Neural cell (in vitro differentiated cells): ENCODE measurements around the gene IBTK. TPM values are rescaled to one million over a fixed set of nuclear protein-coding genes. Genes with fewer than 3 reads are reported as not detected.

Experiments
- H2AFZ ChIP-seq: fragments of 200-600, 300-800 bp; sonication (generic), shearing (Covaris generic); 2 replicates; pipeline ENCODE4 v1.6.0; 2014; ENCODE audit warnings: low read depth, mild to moderate bottlenecking, antibody characterized with exemption, low read length, moderate library complexity
- H3F3A ChIP-seq: fragments of 200-600 bp; shearing (Covaris generic); 2 replicates; pipeline ENCODE4 v1.6.1; 2016; ENCODE audit warnings: mild to moderate bottlenecking, moderate library complexity, mixed read lengths, antibody characterized with exemption, low read length; ENCODE audit not compliant: insufficient read depth, poor library complexity, severe bottlenecking
- H3K27ac ChIP-seq: fragments of 200-600, 300-800 bp; sonication (generic), shearing (Covaris generic); 2 replicates; pipeline ENCODE4 v1.5.1; 2014; ENCODE audit warnings: mild to moderate bottlenecking, low read length, moderate library complexity
- H3K27me3 ChIP-seq: fragments of 300-800, 200-600 bp; sonication (generic), shearing (Covaris generic); 2 replicates; pipeline ENCODE4 v1.6.0; 2014; ENCODE audit warnings: mild to moderate bottlenecking, low read depth, low read length, moderate library complexity; ENCODE audit not compliant: insufficient read depth
- H3K36me3 ChIP-seq: fragments of 300-800, 200-600 bp; sonication (generic), shearing (Covaris generic); 2 replicates; pipeline ENCODE4 v1.5.1; 2014; ENCODE audit warnings: mild to moderate bottlenecking, antibody characterized with exemption, low read length, moderate library complexity; ENCODE audit not compliant: insufficient read depth
- H3K4me2 ChIP-seq: fragments of 300-800, 200-600 bp; sonication (generic), shearing (Covaris generic); 2 replicates; pipeline ENCODE4 v1.6.0; 2014; ENCODE audit warnings: mild to moderate bottlenecking, low read length
- H3K4me3 ChIP-seq: fragments of 300-800, 200-600 bp; sonication (generic), shearing (Covaris generic); 2 replicates; pipeline ENCODE4 v1.5.1; 2014; ENCODE audit warnings: mild to moderate bottlenecking, low read length, moderate library complexity
- H3K79me2 ChIP-seq: fragments of 200-600 bp; shearing (Covaris generic); replicated peaks from 2 replicates; pipeline ENCODE4 v1.6.0; 2014; ENCODE audit warnings: mild to moderate bottlenecking, low read length, moderate library complexity; ENCODE audit not compliant: insufficient read depth
- H3K9ac ChIP-seq: fragments of 300-800, 200-600 bp; sonication (generic), shearing (Covaris generic); 2 replicates; pipeline ENCODE4 v1.6.1; 2016; ENCODE audit warnings: mild to moderate bottlenecking, low read length, mixed read lengths
- H3K9me2 ChIP-seq: fragments of 200-600 bp; shearing (Covaris generic); 2 replicates; pipeline ENCODE4 v1.6.1; 2016; ENCODE audit warnings: mild to moderate bottlenecking, low read length, mixed read lengths; ENCODE audit not compliant: insufficient read depth
- H3K9me3 ChIP-seq: fragments of 200-600, 300-800 bp; sonication (generic), shearing (Covaris generic); 2 replicates; pipeline ENCODE4 v1.6.1; 2016; ENCODE audit warnings: mild to moderate bottlenecking, mixed run types, low read length, moderate library complexity, mixed read lengths
- H4K20me1 ChIP-seq: fragments of 200-600 bp; shearing (Covaris generic); 2 replicates; pipeline ENCODE4 v1.6.1; 2016; ENCODE audit warnings: mild to moderate bottlenecking, mixed run types; ENCODE audit not compliant: insufficient read depth
- CTCF ChIP-seq: fragments of 450-650 bp; IDR thresholded peaks from 2 replicates; pipeline ENCODE4 v1.5.1; 2014; ENCODE audit warnings: antibody characterized with exemption, mild to moderate bottlenecking, moderate library complexity; ENCODE audit not compliant: poor library complexity, severe bottlenecking
- EP300 ChIP-seq: fragments of 450-650 bp; conservative IDR thresholded peaks from 2 replicates; pipeline ENCODE4 v1.6.1; 2014; ENCODE audit warnings: antibody characterized with exemption, mild to moderate bottlenecking, moderate library complexity; ENCODE audit not compliant: poor library complexity, severe bottlenecking
- EZH2 ChIP-seq: fragments of 200-600, 300-800 bp; shearing (Covaris generic), sonication (generic); IDR thresholded peaks from 2 replicates; pipeline ENCODE4 v1.6.1; 2014; ENCODE audit warnings: antibody characterized with exemption, low read length, borderline replicate concordance, mild to moderate bottlenecking; ENCODE audit not compliant: insufficient read depth, poor library complexity, severe bottlenecking
- MXI1 ChIP-seq: fragments of 450-650 bp; conservative IDR thresholded peaks from 2 replicates; pipeline ENCODE4 v1.6.1; 2014; ENCODE audit warnings: antibody characterized with exemption, mild to moderate bottlenecking; ENCODE audit not compliant: poor library complexity, severe bottlenecking
- POLR2AphosphoS5 ChIP-seq: IDR thresholded peaks from 2 replicates; pipeline ENCODE4 v1.6.1; 2012
- RAD21 ChIP-seq: fragments of 450-650 bp; conservative IDR thresholded peaks from 2 replicates; pipeline ENCODE4 v1.6.1; 2014; ENCODE audit warnings: antibody characterized with exemption, mild to moderate bottlenecking, moderate library complexity
- TAF1 ChIP-seq: IDR thresholded peaks from 2 replicates; pipeline ENCODE4 v1.6.1; 2012; ENCODE audit warnings: low read depth
- polyA plus RNA-seq: library from polyadenylated mRNA; depleted of rRNA; stranded (reverse); fragments of >200 nt; gene quantifications from 2 replicates; pipeline ENCODE4 v1.2.3, GENCODE V29; 2014
- TF ChIP-seq, protein P1 (sequence below): IDR thresholded peaks from 2 replicates; pipeline ENCODE4 v1.6.1; 2012; ENCODE audit warnings: borderline replicate concordance

Gene IBTK
- polyA plus RNA-seq, 1 donor from 2014 or later = 64.6 TPM

- Histone ChIP-seq H3K4me2 (no peak overlapping the region), H4K20me1 (no peaks in the 10 kb centered on the region), H2AFZ (no peak overlapping the region), H3K27me3 (no peaks in the 10 kb centered on the region), H3K9me2 (no peaks in the 10 kb centered on the region), H3K4me3 (no peak overlapping the region), H3F3A (no peaks in the 10 kb centered on the region), H3K27ac (no peak overlapping the region), H3K9ac (no peak overlapping the region), H3K36me3 (peaks cover 16% of the 10 kb centered on the region), H3K9me3 (no peaks in the 10 kb centered on the region), H3K79me2 (no peaks in the 10 kb centered on the region)
- TF ChIP-seq TAF1 (no peak), RAD21 (no peak), EP300 (no peak), POLR2AphosphoS5 (no peak), CTCF (no peak), EZH2 (no peak), MXI1 (no peak)
- TF ChIP-seq, protein P1, sequence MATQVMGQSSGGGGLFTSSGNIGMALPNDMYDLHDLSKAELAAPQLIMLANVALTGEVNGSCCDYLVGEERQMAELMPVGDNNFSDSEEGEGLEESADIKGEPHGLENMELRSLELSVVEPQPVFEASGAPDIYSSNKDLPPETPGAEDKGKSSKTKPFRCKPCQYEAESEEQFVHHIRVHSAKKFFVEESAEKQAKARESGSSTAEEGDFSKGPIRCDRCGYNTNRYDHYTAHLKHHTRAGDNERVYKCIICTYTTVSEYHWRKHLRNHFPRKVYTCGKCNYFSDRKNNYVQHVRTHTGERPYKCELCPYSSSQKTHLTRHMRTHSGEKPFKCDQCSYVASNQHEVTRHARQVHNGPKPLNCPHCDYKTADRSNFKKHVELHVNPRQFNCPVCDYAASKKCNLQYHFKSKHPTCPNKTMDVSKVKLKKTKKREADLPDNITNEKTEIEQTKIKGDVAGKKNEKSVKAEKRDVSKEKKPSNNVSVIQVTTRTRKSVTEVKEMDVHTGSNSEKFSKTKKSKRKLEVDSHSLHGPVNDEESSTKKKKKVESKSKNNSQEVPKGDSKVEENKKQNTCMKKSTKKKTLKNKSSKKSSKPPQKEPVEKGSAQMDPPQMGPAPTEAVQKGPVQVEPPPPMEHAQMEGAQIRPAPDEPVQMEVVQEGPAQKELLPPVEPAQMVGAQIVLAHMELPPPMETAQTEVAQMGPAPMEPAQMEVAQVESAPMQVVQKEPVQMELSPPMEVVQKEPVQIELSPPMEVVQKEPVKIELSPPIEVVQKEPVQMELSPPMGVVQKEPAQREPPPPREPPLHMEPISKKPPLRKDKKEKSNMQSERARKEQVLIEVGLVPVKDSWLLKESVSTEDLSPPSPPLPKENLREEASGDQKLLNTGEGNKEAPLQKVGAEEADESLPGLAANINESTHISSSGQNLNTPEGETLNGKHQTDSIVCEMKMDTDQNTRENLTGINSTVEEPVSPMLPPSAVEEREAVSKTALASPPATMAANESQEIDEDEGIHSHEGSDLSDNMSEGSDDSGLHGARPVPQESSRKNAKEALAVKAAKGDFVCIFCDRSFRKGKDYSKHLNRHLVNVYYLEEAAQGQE = no peak
Observed at GRCh38 chr6:82196161-82196560, 51.4 kb downstream of the IBTK start.

- Histone ChIP-seq H3K27ac (no peak overlapping the region), H3K9me2 (no peaks in the 10 kb centered on the region), H4K20me1 (no peaks in the 10 kb centered on the region), H3K9ac (no peak overlapping the region), H3K36me3 (peaks cover 16% of the 10 kb centered on the region), H3K4me2 (no peak overlapping the region), H2AFZ (no peak overlapping the region), H3K9me3 (no peaks in the 10 kb centered on the region), H3K4me3 (no peak overlapping the region), H3F3A (no peaks in the 10 kb centered on the region), H3K27me3 (no peaks in the 10 kb centered on the region), H3K79me2 (no peaks in the 10 kb centered on the region)
- TF ChIP-seq RAD21 = no peak
- no peak for TF ChIP-seq EP300
- no peak for TF ChIP-seq TAF1
- no peak for TF ChIP-seq POLR2AphosphoS5
- TF ChIP-seq MXI1 = no peak
- TF ChIP-seq, protein P1 = no peak
- no peak for TF ChIP-seq CTCF
Observed at GRCh38 chr6:82195619-82196018, 51.9 kb downstream of the IBTK start.
